GM06990 (cell line): Measurements from ENCODE around the gene MAF.

Experiments used
- DNase-seq: peaks from one replicate; pipeline ENCODE4 v3.0.0-alpha.2; 2011; ENCODE audit not compliant: insufficient read length; ENCODE audit errors: extremely low read depth
- H3K27me3 ChIP-seq: replicated peaks from 2 replicates; pipeline ENCODE4 v1.6.0; 2011; ENCODE audit warnings: low read length; ENCODE audit not compliant: control insufficient read depth, insufficient read depth
- H3K36me3 ChIP-seq: 2 replicates; pipeline ENCODE4 v1.5.1; 2011; ENCODE audit warnings: low read length; ENCODE audit not compliant: control insufficient read depth, insufficient read depth
- H3K4me3 ChIP-seq: replicated peaks from 2 replicates; pipeline ENCODE4 v1.5.1; 2011; ENCODE audit warnings: low read depth, mild to moderate bottlenecking, control low read depth, low read length
- CTCF ChIP-seq: IDR thresholded peaks from 2 replicates; pipeline ENCODE4 v1.5.1; 2011; ENCODE audit warnings: low read length, control low read depth, mild to moderate bottlenecking, inconsistent platforms; ENCODE audit not compliant: insufficient read depth, poor library complexity, severe bottlenecking

The MAF gene

GRCh38 chr16:79561729-79562128 is 38.8 kb downstream of the MAF start:
- no peaks in the 10 kb centered on the region for H3K36me3 ChIP-seq
- no peaks in the 10 kb centered on the region; the same call in none of the 2 replicates for H3K27me3 ChIP-seq
- TF ChIP-seq CTCF = no peak
- DNase-seq = no peak
- no peak overlapping the region for H3K4me3 ChIP-seq

DNA sequence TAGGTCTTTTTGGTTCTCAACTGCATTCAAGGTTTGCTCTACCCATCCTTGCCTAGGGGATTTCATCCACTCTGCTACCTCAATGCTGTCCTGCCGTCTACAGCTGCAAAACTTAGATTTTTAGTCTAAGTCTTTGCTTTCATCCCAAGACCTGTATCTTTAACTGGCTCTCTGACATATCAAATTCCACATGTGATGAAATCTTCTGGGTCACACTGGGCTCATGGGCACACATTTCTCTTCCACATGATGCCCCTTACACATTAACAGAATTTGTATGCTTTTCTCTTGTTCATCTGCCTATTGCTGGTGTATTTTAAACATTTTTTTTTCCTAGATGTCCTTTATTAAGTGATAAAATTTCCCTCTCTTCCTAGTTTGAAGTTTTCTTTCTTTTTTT is 39.6 kb downstream of the MAF start:
- TF ChIP-seq CTCF = no peak
- Histone ChIP-seq H3K4me3 (no peak overlapping the region), H3K27me3 (no peaks in the 10 kb centered on the region; the same call in none of the 2 replicates), H3K36me3 (no peaks in the 10 kb centered on the region)
- no peak for DNase-seq

GRCh38 chr16:79560318-79560717 is 40.2 kb downstream of the MAF start:
- no peaks in the 10 kb centered on the region for H3K36me3 ChIP-seq
- no peak for DNase-seq
- no peak overlapping the region for H3K4me3 ChIP-seq
- no peaks in the 10 kb centered on the region; the same call in 1 of the 2 replicates for H3K27me3 ChIP-seq
- no peak for TF ChIP-seq CTCF

- DNase-seq = no peak
- peaks cover 2% of the 10 kb centered on the region for H3K27me3 ChIP-seq
- TF ChIP-seq CTCF = no peak
- H3K4me3 ChIP-seq = no peak overlapping the region
- H3K36me3 ChIP-seq = no peaks in the 10 kb centered on the region
Measured at GRCh38 chr16:79559532-79559931, 41.0 kb downstream of the MAF start.

GRCh38 chr16:79557421-79557820 is 43.1 kb downstream of the MAF start:
- Histone ChIP-seq H3K4me3 (no peak overlapping the region), H3K27me3 (peaks cover 4% of the 10 kb centered on the region), H3K36me3 (no peaks in the 10 kb centered on the region)
- no peak for TF ChIP-seq CTCF
- DNase-seq = no peak

DNA sequence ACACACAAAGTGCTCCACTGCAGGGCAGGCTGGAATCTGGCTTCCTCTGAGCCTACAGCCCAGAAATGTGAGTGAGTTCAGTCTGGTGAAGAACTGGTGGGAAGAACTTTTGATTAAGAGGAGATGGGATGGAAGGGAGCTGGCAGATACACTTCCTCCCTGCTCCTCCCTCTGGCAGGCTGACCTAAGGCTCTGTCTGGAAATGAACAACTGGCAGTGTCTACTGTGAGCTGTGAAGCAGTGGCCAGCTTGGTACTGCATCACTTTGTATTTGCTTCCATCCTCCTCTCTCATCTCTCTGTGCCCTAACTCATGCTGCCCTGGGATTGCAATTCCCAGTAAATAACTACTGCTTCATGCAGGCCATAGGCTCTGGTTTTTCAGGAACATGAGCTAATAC is 45.6 kb downstream of the MAF start:
- H3K36me3 ChIP-seq = no peaks in the 10 kb centered on the region
- no peak overlapping the region for H3K4me3 ChIP-seq
- DNase-seq = no peak
- H3K27me3 ChIP-seq = peaks cover 4% of the 10 kb centered on the region
- no peak for TF ChIP-seq CTCF
